Trophoblast cell (in vitro differentiated cells and primary cell): ENCODE results near the gene CMTR1.

Experiments
- DNase-seq, 2 donors: peaks; one replicate each; pipeline ENCODE4 v3.0.0-alpha.2; 2016
- H2AFZ ChIP-seq: 2 replicates; pipeline ENCODE4 v1.6.1; 2013; ENCODE audit warnings: low read length, moderate library complexity, mild to moderate bottlenecking; ENCODE audit not compliant: insufficient read depth, poor library complexity
- H2AK5ac ChIP-seq: 2 replicates; pipeline ENCODE4 v1.6.1; 2013; ENCODE audit warnings: mild to moderate bottlenecking, low read length
- H2BK120ac ChIP-seq: 2 replicates; pipeline ENCODE4 v1.6.1; 2013; ENCODE audit warnings: low read length, mild to moderate bottlenecking, moderate library complexity; ENCODE audit not compliant: insufficient read depth, poor library complexity
- H2BK12ac ChIP-seq: 2 replicates; pipeline ENCODE4 v1.6.1; 2013; ENCODE audit warnings: mild to moderate bottlenecking, low read length, moderate library complexity
- H2BK5ac ChIP-seq: 2 replicates; pipeline ENCODE4 v1.6.1; 2013; ENCODE audit warnings: low read length, low read depth, moderate library complexity, mild to moderate bottlenecking; ENCODE audit not compliant: poor library complexity
- H3K14ac ChIP-seq: 2 replicates; pipeline ENCODE4 v1.6.1; 2013; ENCODE audit warnings: mild to moderate bottlenecking, low read length
- H3K18ac ChIP-seq: 2 replicates; pipeline ENCODE4 v1.6.1; 2013; ENCODE audit warnings: mild to moderate bottlenecking, low read length
- H3K23ac ChIP-seq: 2 replicates; pipeline ENCODE4 v1.6.1; 2013; ENCODE audit warnings: low read length
- H3K27ac ChIP-seq: 2 replicates; pipeline ENCODE4 v1.5.1; 2013; ENCODE audit warnings: low read depth, mild to moderate bottlenecking, inconsistent platforms, low read length, moderate library complexity
- H3K27me3 ChIP-seq: 2 replicates; pipeline ENCODE4 v1.6.1; 2013; ENCODE audit warnings: inconsistent platforms, mild to moderate bottlenecking, low read length, moderate library complexity; ENCODE audit not compliant: insufficient read depth
- H3K36me3 ChIP-seq, 2 experiments: 1 replicate in 1 of 2; 2 replicates in 1 of 2; pipeline ENCODE4 v1.6.1; 2013; ENCODE audit warnings: low read length in 2 of 2, mild to moderate bottlenecking in 2 of 2, moderate library complexity in 1 of 2; ENCODE audit not compliant: insufficient read depth in 2 of 2, control insufficient read depth in 1 of 2
- H3K4ac ChIP-seq: 2 replicates; pipeline ENCODE4 v1.6.1; 2013; ENCODE audit warnings: low read depth, mild to moderate bottlenecking, low read length, moderate library complexity
- H3K4me1 ChIP-seq, 2 experiments: 1 replicate in 1 of 2; 2 replicates in 1 of 2; pipeline ENCODE4 v1.6.1; 2013; ENCODE audit warnings: low read length in 2 of 2, mild to moderate bottlenecking in 2 of 2, moderate library complexity in 1 of 2; ENCODE audit not compliant: insufficient read depth in 2 of 2, control insufficient read depth in 1 of 2
- H3K4me2 ChIP-seq: 2 replicates; pipeline ENCODE4 v1.6.1; 2013; ENCODE audit warnings: inconsistent platforms, mild to moderate bottlenecking, low read length, moderate library complexity
- H3K4me3 ChIP-seq: 2 replicates; pipeline ENCODE4 v1.5.1; 2013; ENCODE audit warnings: mild to moderate bottlenecking, low read depth, low read length, inconsistent platforms
- H3K79me1 ChIP-seq: one replicate; pipeline ENCODE4 v1.6.1; 2013; ENCODE audit warnings: low read length
- H3K79me2 ChIP-seq: 2 replicates; pipeline ENCODE4 v1.6.1; 2013; ENCODE audit warnings: low read length, mild to moderate bottlenecking; ENCODE audit not compliant: control insufficient read depth, insufficient read depth, poor library complexity
- H3K9ac ChIP-seq: 2 replicates; pipeline ENCODE4 v1.6.1; 2013; ENCODE audit warnings: mild to moderate bottlenecking, low read length
- H3K9me3 ChIP-seq: 2 replicates; pipeline ENCODE4 v1.6.1; 2013; ENCODE audit warnings: low read depth, mild to moderate bottlenecking, control low read depth, inconsistent platforms, low read length; ENCODE audit not compliant: insufficient read depth
- H4K12ac ChIP-seq: 2 replicates; pipeline ENCODE4 v1.6.1; 2013; ENCODE audit warnings: low read depth, mild to moderate bottlenecking, low read length, moderate library complexity
- H4K8ac ChIP-seq: 2 replicates; pipeline ENCODE4 v1.6.1; 2013; ENCODE audit warnings: low read depth, mild to moderate bottlenecking, low read length, moderate library complexity
- H4K91ac ChIP-seq: one replicate; pipeline ENCODE4 v1.6.1; 2013; ENCODE audit warnings: low read depth, mild to moderate bottlenecking, low read length, moderate library complexity
- WGBS: extraction: QIAGEN DNeasy Blood & Tissue Kit; methylation state at CpG from one replicate; pipeline ENCODE4 v1.1.7; 2013; ENCODE audit warnings: missing lambda C conversion rate; ENCODE audit not compliant: insufficient read length, insufficient coverage; ENCODE audit errors: extremely low coverage; 5-methylcytosine and 5-hydroxymethylcytosine counted together

Gene CMTR1

GRCh38 chr6:37473364-37474095 lies 40.5 kb downstream of the CMTR1 start:
- H4K12ac ChIP-seq = no peak overlapping the region
- no peak overlapping the region for H4K8ac ChIP-seq
- no peak overlapping the region for H3K9ac ChIP-seq
- no peak overlapping the region for H2BK12ac ChIP-seq
- H3K27ac ChIP-seq = no peak overlapping the region
- peaks cover 37 to 57% of the 10 kb centered on the region in 2 experiments for H3K36me3 ChIP-seq
- no peak for DNase-seq
- H2AK5ac ChIP-seq = no peak overlapping the region
- no peaks in the 10 kb centered on the region for H3K27me3 ChIP-seq
- H3K4me3 ChIP-seq = no peak overlapping the region
- no peaks in the 10 kb centered on the region for H3K79me1 ChIP-seq
- H4K91ac ChIP-seq = no peak overlapping the region
- no peak overlapping the region for H3K4me2 ChIP-seq
- no peak overlapping the region for H2AFZ ChIP-seq
- no peaks in the 10 kb centered on the region for H3K79me2 ChIP-seq
- peaks cover 0 to 2% of the 10 kb centered on the region in 2 experiments for H3K4me1 ChIP-seq
- no peak overlapping the region for H2BK5ac ChIP-seq
- WGBS = no CpG with 5 or more reads among the region's 8 CpGs
- H3K4ac ChIP-seq = no peak overlapping the region
- H3K14ac ChIP-seq = no peak overlapping the region
- no peak overlapping the region for H2BK120ac ChIP-seq
- no peaks in the 10 kb centered on the region for H3K9me3 ChIP-seq
- no peak overlapping the region for H3K23ac ChIP-seq
- H3K18ac ChIP-seq = no peak overlapping the region

GRCh38 chr6:37474316-37474715 lies 41.3 kb downstream of the CMTR1 start:
- H3K23ac ChIP-seq = no peak overlapping the region
- H3K4me2 ChIP-seq = no peak overlapping the region

DNA sequence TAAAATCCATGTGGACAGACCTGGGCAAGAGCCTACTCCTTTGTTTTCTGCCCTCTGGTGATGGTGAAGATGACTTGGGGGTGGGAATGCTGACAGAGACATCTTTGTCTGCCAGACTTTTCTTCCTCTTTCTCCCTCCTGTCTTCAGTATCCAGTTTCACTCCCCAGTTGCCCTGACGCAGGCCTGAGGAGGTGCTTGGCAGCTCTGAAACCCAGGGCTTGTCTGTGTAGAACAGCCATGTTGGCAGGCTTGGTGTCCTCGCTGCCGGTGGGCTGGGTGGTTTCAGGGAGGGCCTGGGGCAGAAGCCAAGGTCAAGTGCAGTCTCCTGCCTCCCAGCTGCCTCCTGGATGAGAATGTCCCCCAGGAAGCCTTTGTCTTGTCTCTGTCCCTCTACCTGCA lies 44.2 kb downstream of the CMTR1 start:
- Histone ChIP-seq H3K4ac (no peak overlapping the region), H2BK120ac (no peak overlapping the region), H4K8ac (no peak overlapping the region), H4K12ac (no peak overlapping the region), H3K9me3 (no peaks in the 10 kb centered on the region), H2AFZ (no peak overlapping the region), H3K27ac (no peak overlapping the region), H3K4me1 (peaks cover 0 to 2% of the 10 kb centered on the region in 2 experiments), H3K14ac (no peak overlapping the region), H3K27me3 (no peaks in the 10 kb centered on the region), H3K23ac (no peak overlapping the region), H2BK12ac (no peak overlapping the region), H3K79me2 (no peaks in the 10 kb centered on the region), H3K79me1 (no peaks in the 10 kb centered on the region), H4K91ac (no peak overlapping the region), H2AK5ac (no peak overlapping the region), H3K4me2 (no peak overlapping the region), H2BK5ac (no peak overlapping the region), H3K36me3 (peaks cover 56 to 81% of the 10 kb centered on the region in 2 experiments), H3K4me3 (no peak overlapping the region), H3K18ac (no peak overlapping the region), H3K9ac (no peak overlapping the region)
- no CpG with 5 or more reads among the region's 3 CpGs for WGBS
- no peak for DNase-seq

More at GRCh38 chr6:37474316-37474715, 41.3 kb downstream of the CMTR1 start:
- WGBS = no CpG with 5 or more reads among the region's 4 CpGs
- Histone ChIP-seq H3K4me3 (no peak overlapping the region), H3K79me2 (no peaks in the 10 kb centered on the region), H2AFZ (no peak overlapping the region), H3K9ac (no peak overlapping the region), H2AK5ac (no peak overlapping the region), H3K27me3 (no peaks in the 10 kb centered on the region), H2BK5ac (no peak overlapping the region), H3K4me1 (peaks cover 0 to 2% of the 10 kb centered on the region in 2 experiments), H3K18ac (no peak overlapping the region), H2BK120ac (no peak overlapping the region), H3K79me1 (no peaks in the 10 kb centered on the region), H3K9me3 (no peaks in the 10 kb centered on the region), H4K91ac (no peak overlapping the region), H3K14ac (no peak overlapping the region), H3K4ac (no peak overlapping the region), H4K12ac (no peak overlapping the region), H4K8ac (no peak overlapping the region), H3K36me3 (peaks cover 43 to 64% of the 10 kb centered on the region in 2 experiments), H2BK12ac (no peak overlapping the region), H3K27ac (no peak overlapping the region)
- DNase-seq = no peak

GRCh38 chr6:37477656-37478435 lies 44.8 kb downstream of the CMTR1 start:
- Histone ChIP-seq H4K12ac (no peak overlapping the region), H2AK5ac (no peak overlapping the region), H3K18ac (no peak overlapping the region), H3K4me1 (peaks cover 0 to 2% of the 10 kb centered on the region in 2 experiments), H3K9me3 (no peaks in the 10 kb centered on the region), H2AFZ (no peak overlapping the region), H2BK12ac (no peak overlapping the region), H3K4me3 (no peak overlapping the region), H3K9ac (no peak overlapping the region), H3K14ac (no peak overlapping the region), H3K79me2 (no peaks in the 10 kb centered on the region), H4K8ac (no peak overlapping the region), H4K91ac (no peak overlapping the region), H3K23ac (no peak overlapping the region), H2BK5ac (no peak overlapping the region), H3K36me3 (peaks cover 59 to 82% of the 10 kb centered on the region in 2 experiments), H2BK120ac (no peak overlapping the region), H3K4me2 (no peak overlapping the region), H3K79me1 (no peaks in the 10 kb centered on the region), H3K27me3 (no peaks in the 10 kb centered on the region), H3K27ac (no peak overlapping the region), H3K4ac (no peak overlapping the region)
- WGBS = no CpG with 5 or more reads among the region's 18 CpGs
- no peak for DNase-seq
